GM23338 (cell line): ENCODE results near the gene RAB17. TPM values are rescaled to one million over a fixed set of nuclear protein-coding genes. Genes with fewer than 3 reads are reported as not detected.

ENCODE experiments used
- ATAC-seq: fragments of 200-7000 bp; cut with Tn5 transposase; 3 replicates; pipeline ENCODE4 v1.9.1; 2020
- DNase-seq: peaks from one replicate; pipeline ENCODE4 v3.0.0-alpha.2; 2015; ENCODE audit warnings: low spot score
- H2AFZ ChIP-seq: fragments of 200-600 bp; sonication (generic); 2 replicates; pipeline ENCODE4 v1.8.0; 2016; ENCODE audit warnings: antibody characterized with exemption, mild to moderate bottlenecking, moderate library complexity
- H3F3A ChIP-seq: fragments of 200-600 bp; sonication (generic); replicated peaks from 2 replicates; pipeline ENCODE4 v1.8.0; 2017; ENCODE audit warnings: antibody characterized with exemption, mixed run types, low read depth
- H3K27ac ChIP-seq: fragments of 200-600 bp; sonication (generic); 2 replicates; pipeline ENCODE4 v1.6.1; 2016; ENCODE audit warnings: low read depth
- H3K27me3 ChIP-seq: fragments of 200-600 bp; sonication (generic); 2 replicates; pipeline ENCODE4 v1.8.0; 2016; ENCODE audit warnings: mild to moderate bottlenecking, mixed run types, moderate library complexity; ENCODE audit not compliant: insufficient read depth
- H3K36me3 ChIP-seq: fragments of 200-600 bp; sonication (generic); 2 replicates; pipeline ENCODE4 v1.8.0; 2016; ENCODE audit warnings: mild to moderate bottlenecking; ENCODE audit not compliant: insufficient read depth
- H3K4me1 ChIP-seq: fragments of 200-600 bp; sonication (generic); 2 replicates; pipeline ENCODE4 v1.8.0; 2016; ENCODE audit warnings: mild to moderate bottlenecking, moderate library complexity; ENCODE audit not compliant: insufficient read depth
- H3K4me2 ChIP-seq: fragments of 200-600 bp; sonication (generic); 2 replicates; pipeline ENCODE4 v1.7.1; 2017; ENCODE audit warnings: mixed run types
- H3K4me3 ChIP-seq: fragments of 200-600 bp; sonication (generic); 2 replicates; pipeline ENCODE4 v1.6.1; 2016; ENCODE audit warnings: mixed run types
- H3K79me2 ChIP-seq: fragments of 200-600 bp; sonication (generic); replicated peaks from 2 replicates; pipeline ENCODE4 v1.8.0; 2017; ENCODE audit warnings: mild to moderate bottlenecking; ENCODE audit not compliant: insufficient read depth
- H3K9me2 ChIP-seq: fragments of 200-600 bp; sonication (generic); 2 replicates; pipeline ENCODE4 v1.8.0; 2017; ENCODE audit not compliant: insufficient read depth
- H4K20me1 ChIP-seq: fragments of 200-600 bp; sonication (generic); replicated peaks from 2 replicates; pipeline ENCODE4 v1.8.0; 2017; ENCODE audit warnings: mild to moderate bottlenecking; ENCODE audit not compliant: insufficient read depth
- H3K27ac Mint-ChIP-seq: 2 replicates; pipeline ENCODE4 v1.8.0; 2020; ENCODE audit warnings: inconsistent platforms, mild to moderate bottlenecking, moderate library complexity, mixed read lengths
- H3K27me3 Mint-ChIP-seq: 3 replicates; pipeline ENCODE4 v1.8.0; 2022; ENCODE audit warnings: low read depth, mild to moderate bottlenecking, moderate library complexity, mixed read lengths, inconsistent platforms; ENCODE audit not compliant: insufficient read depth, poor library complexity
- H3K36me3 Mint-ChIP-seq: 3 replicates; pipeline ENCODE4 v1.8.0; 2021; ENCODE audit warnings: low read depth, mild to moderate bottlenecking, inconsistent platforms, moderate library complexity, mixed read lengths
- H3K4me1 Mint-ChIP-seq: 3 replicates; pipeline ENCODE4 v1.8.0; 2020; ENCODE audit warnings: mild to moderate bottlenecking, inconsistent platforms, mixed read lengths
- H3K4me3 Mint-ChIP-seq: 3 replicates; pipeline ENCODE4 v1.8.0; 2021; ENCODE audit warnings: moderate library complexity, mild to moderate bottlenecking, inconsistent platforms, mixed read lengths
- H3K9me3 Mint-ChIP-seq: 3 replicates; pipeline ENCODE4 v1.8.0; 2020; ENCODE audit warnings: moderate library complexity, mild to moderate bottlenecking, inconsistent platforms, mixed read lengths
- CREB1 ChIP-seq: fragments of 250-450 bp; sonication (Bioruptor Pico); IDR thresholded peaks from 2 replicates; pipeline ENCODE4 v1.5.0; 2020; ENCODE audit warnings: low read depth, mild to moderate bottlenecking, moderate library complexity
- CTCF ChIP-seq, 2 experiments: fragments of 200-600 bp in 1 of 2; sonication (generic) in 1 of 2; conservative IDR thresholded peaks; 2 replicates each; pipeline versions ENCODE4 v1.5.1 to v1.6.1; 2016 to 2017; ENCODE audit warnings: antibody characterized with exemption in 2 of 2, low read depth in 2 of 2, mild to moderate bottlenecking in 2 of 2, moderate library complexity in 1 of 2
- ETS1 ChIP-seq: IDR thresholded peaks from 2 replicates; pipeline ENCODE4 v1.6.1; 2016; ENCODE audit warnings: antibody characterized with exemption
- EZH2 ChIP-seq: fragments of 200-600 bp; sonication (generic); IDR thresholded peaks from one replicate; pipeline ENCODE4 v1.8.0; 2017; ENCODE audit warnings: antibody characterized with exemption, mild to moderate bottlenecking, low read depth; ENCODE audit not compliant: unreplicated experiment
- EZH2phosphoT487 ChIP-seq: fragments of 200-600 bp; sonication (generic); IDR thresholded peaks from one replicate; pipeline ENCODE4 v1.8.1; 2018; ENCODE audit warnings: antibody characterized with exemption; ENCODE audit not compliant: unreplicated experiment
- JUNB ChIP-seq: IDR thresholded peaks from one replicate; pipeline ENCODE4 v1.6.1; 2016; ENCODE audit warnings: antibody characterized with exemption; ENCODE audit not compliant: unreplicated experiment
- NANOG ChIP-seq: IDR thresholded peaks from 2 replicates; pipeline ENCODE4 v1.6.1; 2016; ENCODE audit warnings: antibody characterized with exemption, borderline replicate concordance
- POLR2AphosphoS5 ChIP-seq: IDR thresholded peaks from 2 replicates; pipeline ENCODE4 v1.6.1; 2016; ENCODE audit warnings: antibody characterized with exemption, low read depth
- REST ChIP-seq: IDR thresholded peaks from one replicate; pipeline ENCODE4 v1.6.1; 2018; ENCODE audit warnings: antibody characterized with exemption; ENCODE audit not compliant: unreplicated experiment
- STAT1 ChIP-seq: IDR thresholded peaks from one replicate; pipeline ENCODE4 v1.6.1; 2016; ENCODE audit warnings: antibody characterized with exemption; ENCODE audit not compliant: unreplicated experiment
- ZNF114 ChIP-seq: fragments of 250-450 bp; sonication (Bioruptor Pico); IDR thresholded peaks from 2 replicates; pipeline ENCODE4 v1.5.0; 2020; ENCODE audit warnings: mild to moderate bottlenecking, moderate library complexity
- ZNF331 ChIP-seq: fragments of 250-450 bp; sonication (Bioruptor Pico); IDR thresholded peaks from 2 replicates; pipeline ENCODE4 v1.5.0; 2020; ENCODE audit warnings: low read depth, mild to moderate bottlenecking, moderate library complexity
- ZNF462 ChIP-seq: fragments of 250-450 bp; sonication (Bioruptor Pico); IDR thresholded peaks from 2 replicates; pipeline ENCODE4 v1.5.0; 2020; ENCODE audit warnings: mild to moderate bottlenecking, moderate library complexity
- polyA plus RNA-seq: library from polyadenylated mRNA; unstranded; fragments of >200 nt; fragmentation: Nextera tagmentation; extraction: Ambion mirVana; gene quantifications from 2 replicates; pipeline ENCODE4 v1.2.1, GENCODE V29; 2016
- total RNA-seq: library from RNA; depleted of rRNA; stranded (reverse); fragments of >200 nt; shearing (Covaris generic); gene quantifications from 2 replicates; pipeline ENCODE4 v1.2.3, GENCODE V29; 2014

RAB17 gene
- total and polyA plus RNA-seq, 2 experiments from 2014 or later: 22.4 to 26.9 TPM

GRCh38 chr2:237637429-237638135 lies 47.0 kb upstream of the RAB17 start (continued):
- no peak for TF ChIP-seq STAT1

GRCh38 chr2:237636578-237636977 lies 46.0 kb upstream of the RAB17 start:
- Histone ChIP-seq H4K20me1 (0 out of 2 replicates have a peak, but pooled peaks cover 4% of the 10 kb centered on the region), H3K9me2 (peaks cover 3% of the 10 kb centered on the region; the same call in 1 of the 2 replicates), H3K27ac (no peak overlapping the region), H2AFZ (no peak overlapping the region), H3K4me3 (no peak overlapping the region), H3K36me3 (no peaks in the 10 kb centered on the region), H3K4me2 (no peak overlapping the region), H3K27me3 (no peaks in the 10 kb centered on the region), H3K4me1 (no peaks in the 10 kb centered on the region), H3K79me2 (peaks cover 25% of the 10 kb centered on the region), H3F3A (no peaks in the 10 kb centered on the region)
- H3K9me3 Mint-ChIP-seq: peaks cover 26% of the 10 kb centered on the region
- peaks cover 55% of the 10 kb centered on the region for H3K36me3 Mint-ChIP-seq
- H3K27ac Mint-ChIP-seq: no peak overlapping the region
- no peak for DNase-seq
- no peak overlapping the region for H3K4me3 Mint-ChIP-seq
- H3K27me3 Mint-ChIP-seq: peaks cover 3% of the 10 kb centered on the region
- no peak for ATAC-seq
- TF ChIP-seq EZH2: no peak
- TF ChIP-seq REST: no peak
- TF ChIP-seq NANOG: no peak
- TF ChIP-seq POLR2AphosphoS5: no peak
- TF ChIP-seq ZNF114 (CRISPR knock-in tag): no peak
- TF ChIP-seq EZH2phosphoT487: no peak
- TF ChIP-seq ETS1: no peak
- TF ChIP-seq STAT1: no peak
- no peak for TF ChIP-seq CTCF (conservative IDR thresholded peaks at IDR 0.05; ENCODE audit: low read depth in 2 of 2)
- TF ChIP-seq ZNF462: no peak
- TF ChIP-seq JUNB: no peak
- TF ChIP-seq CREB1 (CRISPR knock-in tag): no peak
- no peak for TF ChIP-seq ZNF331
- H3K4me1 Mint-ChIP-seq: no peaks in the 10 kb centered on the region
